ENCODE data around the gene DOK7. TPM values are rescaled to one million over a fixed set of nuclear protein-coding genes. Genes with fewer than 3 reads are reported as not detected.

Gene DOK7
- total RNA-seq, 2 experiments from 2014 or later = not detected

DNA sequence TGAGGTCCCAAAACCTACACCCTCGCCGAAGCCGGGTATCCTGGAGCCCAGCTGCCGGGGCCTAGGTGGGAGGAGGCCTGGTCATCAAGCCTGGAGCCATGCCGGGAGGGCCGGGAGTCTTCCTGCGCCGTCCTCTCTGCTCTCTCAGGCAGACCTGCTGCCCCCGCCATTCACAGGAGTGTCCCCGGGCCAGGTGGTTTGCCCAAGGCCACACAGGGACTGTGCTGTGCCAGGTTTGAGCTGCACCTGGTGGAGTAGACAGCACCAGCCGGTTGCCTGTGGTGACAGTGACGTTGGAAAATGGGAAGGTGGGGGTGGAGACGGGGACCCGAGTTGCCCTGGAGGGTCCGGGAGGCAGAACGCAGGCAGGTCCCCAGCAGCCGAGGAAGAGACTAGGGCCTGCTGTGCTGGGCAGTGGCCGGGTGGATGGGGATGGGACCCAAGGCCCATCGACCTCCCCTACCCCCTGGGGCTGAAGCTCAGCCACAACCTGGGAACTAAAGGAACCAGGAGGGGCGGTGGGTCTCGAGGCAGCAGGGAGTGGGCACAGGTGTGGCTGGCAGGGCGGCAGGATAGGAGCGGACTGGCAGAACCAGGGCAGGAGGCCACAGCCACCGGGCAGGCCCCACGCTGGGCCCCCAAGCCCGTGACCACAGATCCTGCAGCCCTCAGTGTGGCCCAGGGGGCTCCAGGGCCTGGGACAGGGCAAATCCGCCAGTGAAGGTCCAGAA lies 9.5 kb downstream of the DOK7 start:
- DNase-seq = no peak
- ChIA-PET POLR2A (no interaction called here), CTCF (interaction anchor here (0.6 to 1.4 kb wide), 2 partner anchors 8 to 14 kb away, joined by 3 to 4 read pairs; no protein-coding TSS in a partner anchor)
- Mint-ChIP-seq H3K9me3 (no peaks in the 10 kb centered on the region), H3K4me1 (no peaks in the 10 kb centered on the region), H3K27me3 (no peaks in the 10 kb centered on the region), H3K4me3 (no peak overlapping the region), H3K36me3 (ENCODE audit: low read depth) (no peaks in the 10 kb centered on the region), H3K27ac (no peak overlapping the region)

DNA sequence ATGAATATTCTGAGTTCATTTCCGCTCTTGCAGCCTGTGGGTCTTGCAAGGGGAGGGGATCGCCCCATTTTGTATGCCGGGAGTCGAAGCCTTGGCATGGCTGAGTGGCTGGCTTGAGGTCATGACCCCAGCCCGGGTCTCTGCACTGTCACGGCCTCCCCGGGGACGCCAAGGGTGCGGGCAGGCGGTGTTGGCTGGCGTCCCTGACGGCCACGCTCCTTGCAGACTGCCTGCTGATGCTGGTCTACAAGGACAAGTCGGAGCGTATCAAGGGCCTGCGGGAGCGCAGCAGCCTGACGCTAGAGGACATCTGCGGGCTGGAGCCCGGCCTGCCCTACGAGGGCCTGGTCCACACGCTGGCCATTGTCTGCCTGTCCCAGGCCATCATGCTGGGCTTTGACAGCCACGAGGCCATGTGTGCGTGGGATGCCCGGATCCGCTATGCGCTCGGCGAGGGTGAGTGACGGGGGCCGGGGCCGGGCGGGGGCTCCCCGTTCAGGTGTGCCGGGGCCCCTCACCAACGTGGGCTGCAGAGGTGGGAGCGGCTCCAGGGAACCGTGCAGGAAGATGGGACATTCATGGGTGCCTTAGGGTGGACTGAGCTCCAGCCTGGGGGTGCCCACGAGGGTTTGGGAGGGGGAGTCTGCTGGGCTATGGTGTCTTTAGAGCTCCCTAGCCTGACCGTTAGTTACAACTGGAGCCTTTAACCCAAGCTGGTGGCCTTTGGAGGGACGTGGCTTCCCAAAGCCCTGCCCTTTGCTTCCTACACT lies 10.3 kb downstream of the DOK7 start:
- no peak overlapping the region for H3K27ac Mint-ChIP-seq
- ChIA-PET POLR2A (no interaction called here), CTCF (no interaction called here)
- H3K27me3 Mint-ChIP-seq = no peaks in the 10 kb centered on the region
- H3K36me3 Mint-ChIP-seq (ENCODE audit: low read depth) = no peaks in the 10 kb centered on the region
- no peak overlapping the region for H3K4me3 Mint-ChIP-seq
- H3K9me3 Mint-ChIP-seq = no peaks in the 10 kb centered on the region
- H3K4me1 Mint-ChIP-seq = no peaks in the 10 kb centered on the region
- no peak for DNase-seq

DNA sequence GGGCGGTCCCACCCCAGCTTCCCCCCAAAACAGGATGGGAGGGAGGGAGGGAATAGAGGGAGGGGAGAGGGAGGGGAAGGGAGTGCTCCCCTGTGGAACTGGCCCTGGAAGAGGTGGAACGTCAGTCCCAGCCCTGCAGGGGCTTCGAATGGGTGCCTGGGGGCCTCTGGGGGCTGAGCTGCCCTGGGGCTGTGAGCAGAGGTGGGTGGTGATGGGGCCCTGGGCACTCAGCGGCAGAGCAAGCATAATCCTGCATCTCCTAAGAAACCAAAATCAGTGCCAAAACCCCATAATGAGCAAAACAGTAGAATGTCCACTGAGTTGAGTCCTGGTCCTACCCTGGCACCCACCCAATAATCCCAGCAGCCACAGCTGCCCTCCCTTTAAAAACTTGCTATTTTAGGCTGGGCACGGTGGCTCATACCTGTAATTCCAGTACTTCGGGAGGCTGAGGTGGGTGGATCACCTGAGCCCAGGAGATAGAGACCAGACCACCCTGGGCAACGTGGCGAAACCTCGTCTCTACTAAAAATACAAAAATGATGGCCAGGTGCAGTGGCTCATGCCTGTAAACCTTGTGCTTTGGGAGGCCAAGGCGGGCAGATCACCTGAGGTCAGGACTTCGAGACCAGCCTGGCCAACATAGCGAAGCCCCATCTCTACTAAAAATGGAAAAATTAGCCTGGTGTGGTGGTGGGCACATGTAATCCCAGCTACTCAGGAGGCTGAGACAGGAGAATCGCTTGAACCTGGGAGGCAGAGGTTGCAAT lies 11.1 kb downstream of the DOK7 start:
- Mint-ChIP-seq H3K27ac (no peak overlapping the region), H3K9me3 (no peaks in the 10 kb centered on the region), H3K4me3 (no peak overlapping the region), H3K36me3 (ENCODE audit: low read depth) (no peaks in the 10 kb centered on the region), H3K4me1 (no peaks in the 10 kb centered on the region), H3K27me3 (no peaks in the 10 kb centered on the region)
- no peak for DNase-seq
- ChIA-PET CTCF (no interaction called here), POLR2A (no interaction called here)

DNA sequence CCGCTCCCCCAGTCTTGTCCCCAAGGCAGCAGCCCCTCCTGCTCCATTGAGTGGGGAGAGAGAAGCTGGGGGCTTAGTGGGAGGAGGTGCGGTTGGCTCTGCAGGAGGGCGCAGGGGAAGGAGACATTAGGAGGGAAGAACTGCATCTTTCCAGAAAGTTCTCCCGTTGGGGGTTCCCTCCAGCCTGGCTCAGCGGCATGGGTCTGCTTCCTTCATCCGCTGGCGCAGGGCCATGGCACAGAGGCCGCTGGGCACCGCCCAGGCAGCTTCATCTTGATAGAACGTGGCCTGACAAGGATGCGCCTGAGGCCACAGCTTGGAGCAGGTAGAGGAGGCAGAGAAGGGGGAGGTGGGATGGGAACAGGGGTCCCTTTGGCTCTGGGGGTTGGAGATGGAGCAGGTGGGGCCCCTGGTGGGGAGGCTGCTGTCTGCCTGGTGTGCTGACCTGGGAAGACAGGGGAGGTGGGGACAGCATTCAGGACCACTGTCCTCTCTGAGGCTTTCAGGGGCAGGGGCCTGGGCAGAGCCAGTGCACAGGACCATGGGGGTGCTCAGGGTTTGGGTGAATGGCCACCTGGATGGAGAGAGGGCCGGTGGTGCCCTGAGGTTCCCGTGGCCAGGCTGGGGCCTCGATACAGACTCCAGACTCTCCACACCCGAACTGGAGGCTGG lies 12.1 kb downstream of the DOK7 start:
- H3K4me3 Mint-ChIP-seq = no peak overlapping the region
- POLR2A ChIA-PET = no interaction called here
- H3K27me3 Mint-ChIP-seq = no peaks in the 10 kb centered on the region
- no peaks in the 10 kb centered on the region for H3K9me3 Mint-ChIP-seq
- CTCF ChIA-PET = no interaction called here
- H3K36me3 Mint-ChIP-seq (ENCODE audit: low read depth) = no peaks in the 10 kb centered on the region
- no peak overlapping the region for H3K27ac Mint-ChIP-seq
- no peak for DNase-seq
- H3K4me1 Mint-ChIP-seq = no peaks in the 10 kb centered on the region

DNA sequence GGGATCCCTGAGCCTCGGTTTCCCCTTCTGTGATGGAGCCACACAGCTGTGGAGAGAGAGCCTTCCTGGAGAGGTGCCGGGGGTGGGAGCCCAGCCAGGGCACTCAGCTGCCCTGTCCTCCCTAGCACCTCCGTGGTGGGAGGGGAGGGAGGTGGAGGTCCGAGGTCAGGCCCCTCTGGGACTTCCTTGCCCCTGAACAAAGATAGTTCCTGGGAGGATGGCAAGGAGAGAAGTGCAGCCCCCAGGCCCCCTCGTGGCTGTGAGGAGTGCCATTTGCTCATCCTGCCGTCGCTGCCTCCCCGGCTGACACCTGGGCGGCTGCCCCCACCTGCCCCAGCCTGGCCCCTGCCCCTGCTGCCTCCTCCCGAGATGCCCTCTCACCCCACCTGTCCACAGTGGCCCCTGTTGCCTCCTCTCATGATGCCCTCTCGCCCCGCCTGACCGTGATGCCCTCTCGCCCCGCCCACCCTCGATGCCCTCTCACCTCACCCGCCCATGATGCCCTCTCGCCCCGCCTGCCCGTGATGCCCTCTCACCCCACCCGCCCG lies 12.7 kb downstream of the DOK7 start:
- no peak overlapping the region for H3K4me3 Mint-ChIP-seq
- H3K27me3 Mint-ChIP-seq = peaks cover 3% of the 10 kb centered on the region
- no peak for DNase-seq
- POLR2A ChIA-PET = no interaction called here
- H3K9me3 Mint-ChIP-seq = no peaks in the 10 kb centered on the region
- CTCF ChIA-PET = no interaction called here
- H3K4me1 Mint-ChIP-seq = no peaks in the 10 kb centered on the region
- H3K27ac Mint-ChIP-seq = no peak overlapping the region
- no peaks in the 10 kb centered on the region for H3K36me3 Mint-ChIP-seq (ENCODE audit: low read depth)

DNA sequence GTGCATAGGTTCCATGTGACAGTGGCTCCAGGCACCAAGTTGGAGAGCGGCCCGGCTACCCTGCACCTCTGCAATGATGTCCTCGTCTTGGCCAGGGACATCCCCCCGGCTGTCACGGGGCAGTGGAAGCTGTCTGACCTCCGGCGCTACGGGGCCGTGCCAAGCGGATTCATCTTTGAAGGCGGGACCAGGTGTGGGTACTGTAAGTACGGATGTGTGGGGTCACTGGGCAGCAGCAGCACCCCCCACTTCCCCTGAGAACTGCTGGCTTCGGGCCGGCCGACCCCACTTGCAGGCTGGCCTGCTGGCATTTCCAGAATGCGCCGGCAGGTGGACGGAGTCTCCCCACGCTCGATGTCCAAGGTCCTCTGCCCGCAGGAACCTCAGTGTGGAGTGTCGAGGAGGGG lies 13.2 kb downstream of the DOK7 start:
- no peak for DNase-seq
- Mint-ChIP-seq H3K4me1 (no peaks in the 10 kb centered on the region), H3K36me3 (ENCODE audit: low read depth) (no peaks in the 10 kb centered on the region), H3K27me3 (peaks cover 6% of the 10 kb centered on the region), H3K27ac (no peak overlapping the region), H3K4me3 (no peak overlapping the region), H3K9me3 (no peaks in the 10 kb centered on the region)
- ChIA-PET CTCF (no interaction called here), POLR2A (no interaction called here)

DNA sequence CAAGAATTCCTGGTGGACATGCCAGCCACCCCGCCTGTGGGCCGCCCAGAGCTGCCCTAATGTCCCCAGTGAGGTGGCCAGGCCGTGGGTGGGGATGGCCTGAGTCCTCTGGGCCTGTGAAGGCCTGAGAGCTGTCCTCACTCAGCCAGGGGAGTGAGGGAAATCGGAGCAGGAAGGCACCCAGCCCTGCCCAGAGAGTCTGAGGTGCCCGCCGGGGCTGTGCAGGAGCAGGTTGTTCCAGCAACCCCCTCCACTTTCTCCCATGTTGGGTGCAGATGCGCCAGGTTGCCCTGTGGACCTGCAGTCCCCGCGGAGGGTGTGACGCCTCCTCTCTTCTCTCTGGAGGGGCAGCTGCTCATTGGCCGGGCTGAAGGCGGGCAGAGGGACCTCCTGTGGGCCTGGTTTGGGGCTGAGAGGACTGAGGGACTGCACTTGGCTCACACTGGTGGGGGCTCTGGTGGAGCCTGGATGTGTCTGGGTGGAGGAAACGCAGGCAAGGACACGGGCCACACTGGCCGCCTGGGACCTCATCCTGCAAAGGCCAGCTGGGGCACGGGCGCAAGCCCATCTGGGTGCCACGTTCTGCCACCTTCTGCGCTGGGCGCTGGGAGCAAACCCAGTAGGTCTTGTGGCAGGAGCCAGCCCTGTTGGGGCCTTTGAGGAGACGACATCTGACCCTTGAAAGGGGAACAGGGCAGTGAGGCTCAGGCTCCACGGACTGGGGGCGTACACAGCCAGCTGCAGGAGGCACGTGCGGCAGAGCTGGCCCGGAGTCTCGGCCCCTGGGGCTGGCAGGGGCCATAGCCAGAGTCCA lies 14.0 kb downstream of the DOK7 start:
- Mint-ChIP-seq H3K9me3 (no peaks in the 10 kb centered on the region), H3K4me1 (no peaks in the 10 kb centered on the region), H3K36me3 (ENCODE audit: low read depth) (no peaks in the 10 kb centered on the region), H3K27me3 (peaks cover 6% of the 10 kb centered on the region), H3K27ac (no peak overlapping the region), H3K4me3 (no peak overlapping the region)
- POLR2A ChIA-PET = no interaction called here
- DNase-seq = no peak
- CTCF ChIA-PET = no interaction called here

DNA sequence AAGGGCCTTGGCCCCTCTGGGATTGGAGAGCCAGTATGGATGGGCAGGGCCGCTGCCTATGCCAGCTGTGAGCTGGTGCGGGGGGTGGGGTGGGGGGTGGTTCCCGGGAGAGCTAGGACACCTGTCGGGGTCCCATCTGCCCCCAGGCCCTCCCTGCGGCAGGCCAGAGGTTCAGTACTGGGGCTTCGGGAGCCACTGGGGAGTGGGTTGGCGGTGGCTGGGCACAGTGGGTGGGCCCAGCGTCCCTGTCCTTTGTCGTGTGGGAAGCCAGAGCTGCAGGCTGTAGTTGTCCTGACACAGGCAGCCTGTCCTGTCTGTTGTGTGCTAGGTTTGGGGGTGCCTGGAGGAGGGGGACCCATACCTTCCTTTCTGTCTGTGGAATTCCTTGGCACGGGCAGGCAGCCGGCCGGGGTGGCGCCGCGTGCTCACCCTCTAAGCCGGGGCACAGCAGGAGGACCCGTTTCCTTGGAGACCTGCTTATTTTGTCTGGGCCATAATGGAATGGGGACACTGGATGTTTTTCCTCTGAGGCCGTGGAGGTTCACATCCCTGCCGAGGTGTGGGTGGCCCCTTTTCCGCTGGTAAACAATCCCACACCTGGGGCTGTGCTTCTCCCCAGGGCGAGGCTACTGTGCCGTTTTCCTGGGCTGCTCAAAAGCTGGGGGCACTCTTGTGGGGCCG lies 14.8 kb downstream of the DOK7 start:
- H3K27ac Mint-ChIP-seq = no peak overlapping the region
- ChIA-PET POLR2A (no interaction called here), CTCF (no interaction called here)
- H3K4me3 Mint-ChIP-seq = no peak overlapping the region
- H3K36me3 Mint-ChIP-seq (ENCODE audit: low read depth) = no peaks in the 10 kb centered on the region
- no peak for DNase-seq
- H3K4me1 Mint-ChIP-seq = no peaks in the 10 kb centered on the region
- H3K9me3 Mint-ChIP-seq = no peaks in the 10 kb centered on the region
- H3K27me3 Mint-ChIP-seq = peaks cover 6% of the 10 kb centered on the region

DNA sequence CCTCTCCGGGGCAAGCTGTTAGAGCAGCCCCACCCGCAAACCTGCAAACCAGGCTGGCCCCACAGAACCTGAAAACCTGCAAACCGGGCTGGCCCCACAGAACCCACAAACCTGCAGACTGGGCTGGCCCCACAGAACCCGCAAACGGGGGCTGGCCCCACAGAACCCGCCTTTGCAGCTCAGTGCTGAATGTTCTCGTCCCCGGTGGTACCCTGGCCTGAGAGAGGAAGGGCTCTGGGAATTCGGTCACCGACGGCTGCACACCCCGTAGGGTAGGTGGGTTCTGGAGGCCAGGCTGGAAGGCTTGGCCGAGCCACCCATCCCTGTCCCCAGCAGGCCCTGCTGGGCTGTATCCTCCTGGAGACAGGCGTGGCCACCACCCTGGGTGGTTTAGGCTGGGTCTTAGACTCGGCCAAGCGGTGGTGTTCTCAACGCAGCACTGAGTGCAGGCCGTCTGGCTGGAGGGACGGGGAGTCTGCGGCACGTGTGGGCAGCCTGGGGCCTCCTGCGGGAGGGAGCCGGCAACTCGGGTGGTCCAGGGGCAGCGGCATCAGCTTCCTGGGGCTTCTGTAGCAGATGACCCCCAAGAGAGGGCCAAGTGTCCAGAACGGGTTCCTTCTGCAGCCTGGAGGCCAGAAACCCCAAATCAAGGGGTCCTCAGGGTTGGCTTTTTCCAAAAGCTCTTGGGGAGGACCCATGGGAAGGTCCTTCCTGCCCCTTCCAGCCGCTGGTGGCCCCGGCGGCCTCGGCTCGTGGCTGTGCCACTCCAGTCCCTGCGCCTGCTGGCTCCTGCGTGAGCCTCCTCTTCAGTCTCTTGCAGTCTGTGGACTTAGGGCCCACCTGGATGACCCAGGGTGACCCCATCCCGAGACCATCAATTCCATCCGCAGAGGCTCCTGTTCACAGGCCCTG lies 15.6 kb downstream of the DOK7 start:
- H3K27me3 Mint-ChIP-seq = peaks cover 9% of the 10 kb centered on the region
- no peak overlapping the region for H3K27ac Mint-ChIP-seq
- ChIA-PET CTCF (no interaction called here), POLR2A (no interaction called here)
- H3K4me1 Mint-ChIP-seq = no peaks in the 10 kb centered on the region
- no peak for DNase-seq
- no peak overlapping the region for H3K4me3 Mint-ChIP-seq
- H3K9me3 Mint-ChIP-seq = no peaks in the 10 kb centered on the region
- H3K36me3 Mint-ChIP-seq (ENCODE audit: low read depth) = no peaks in the 10 kb centered on the region

DNA sequence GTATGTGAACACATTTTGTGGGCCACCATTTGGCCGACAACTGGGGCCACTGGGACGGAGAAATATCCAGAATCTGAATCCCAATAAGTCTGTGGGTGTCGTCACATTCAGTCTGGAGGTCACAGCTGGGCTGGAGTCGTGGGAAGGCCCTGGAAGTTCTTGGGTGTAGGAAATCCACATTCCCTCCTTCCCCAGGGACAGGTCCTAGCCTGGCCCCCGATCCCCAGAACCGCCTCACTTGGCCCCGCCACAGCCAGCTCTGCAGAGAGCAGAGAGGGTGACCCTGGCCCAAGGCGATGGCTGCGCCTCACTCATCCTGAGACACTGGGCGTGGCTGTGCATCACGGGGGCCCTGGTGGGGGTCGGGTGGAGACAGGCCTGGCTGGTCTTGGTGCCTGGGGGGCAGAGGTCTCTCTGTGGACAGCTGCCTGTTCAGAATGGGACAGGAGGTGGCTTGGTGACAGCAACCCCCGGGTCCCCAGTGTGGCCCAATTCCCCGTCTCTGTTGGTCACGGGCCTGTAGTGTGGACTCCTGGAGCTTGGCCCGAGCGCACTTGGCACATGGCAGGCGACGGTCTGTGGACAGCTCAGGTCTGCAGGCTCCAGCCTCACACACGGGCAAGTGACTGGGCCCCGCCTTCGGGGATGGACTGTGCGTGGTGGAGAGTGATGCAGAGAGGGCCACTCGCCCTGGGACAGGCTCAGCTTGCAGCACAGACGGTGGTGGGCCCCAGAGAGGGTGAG lies 16.4 kb downstream of the DOK7 start:
- Mint-ChIP-seq H3K27me3 (peaks cover 9% of the 10 kb centered on the region), H3K27ac (no peak overlapping the region), H3K4me3 (no peak overlapping the region)

More for the DNA sequence above, 16.4 kb downstream of the DOK7 start:
- CTCF ChIA-PET = interaction anchor here (1.2 to 2.0 kb wide), 8 partner anchors 9 to 372 kb away, joined by 3 to 10 read pairs (median 4); no protein-coding TSS in a partner anchor
- DNase-seq = no peak
- H3K9me3 Mint-ChIP-seq = no peaks in the 10 kb centered on the region
- no peaks in the 10 kb centered on the region for H3K4me1 Mint-ChIP-seq
- POLR2A ChIA-PET = no interaction called here
- no peaks in the 10 kb centered on the region for H3K36me3 Mint-ChIP-seq (ENCODE audit: low read depth)

All from activated CD4-positive, alpha-beta T cell treated with anti-CD3 and anti-CD28 coated beads, Interleukin-2, amount 10 ng/mL, durations not matched to agents 7 days and 5 days (primary cell).